ENCODE data around the gene KIF3A.

GRCh38 chr5:132734687-132735086, 2.7 kb downstream of the KIF3A start:
- TF ChIP-seq EP300 (IDR thresholded peaks at IDR 0.05) (no peak), POLR2A (IDR thresholded peaks at IDR 0.05) (no peak), POLR2AphosphoS5 (IDR thresholded peaks at IDR 0.05) (no peak), CTCF (IDR thresholded peaks at IDR 0.05) (no peak)
